GM12873 (cell line): ENCODE measurements around the gene KRT77.

Experiments used
- CTCF ChIP-seq: IDR thresholded peaks from 2 replicates; pipeline ENCODE4 v1.5.1; 2012; ENCODE audit warnings: low read depth, mild to moderate bottlenecking, moderate library complexity, low read length, control low read depth; ENCODE audit not compliant: insufficient read depth; ENCODE audit errors: missing control alignments

KRT77 gene

GRCh38 chr12:52691841-52692150 lies 11.5 kb downstream of the KRT77 start:
- TF ChIP-seq CTCF, result no peak

GRCh38 chr12:52691076-52691840 lies 12.1 kb downstream of the KRT77 start:
- TF ChIP-seq CTCF, result no peak

- TF ChIP-seq CTCF, result no peak
Measured at GRCh38 chr12:52690351-52691075, 12.8 kb downstream of the KRT77 start.

GRCh38 chr12:52689936-52690335 lies 13.4 kb downstream of the KRT77 start:
- TF ChIP-seq CTCF, result no peak

GRCh38 chr12:52689239-52689638 lies 14.1 kb downstream of the KRT77 start:
- no peak for TF ChIP-seq CTCF

GRCh38 chr12:52688481-52688880 lies 14.8 kb downstream of the KRT77 start:
- TF ChIP-seq CTCF, result no peak

GRCh38 chr12:52687497-52688385 lies 15.6 kb downstream of the KRT77 start:
- no peak for TF ChIP-seq CTCF
